ENCODE results near the gene KIAA2012.

- no peak for TF ChIP-seq CTCF (conservative IDR thresholded peaks at IDR 0.05; ENCODE audit: low read depth, low read length)
- no peak for TF ChIP-seq EZH2 (IDR thresholded peaks at IDR 0.05; ENCODE audit: borderline replicate concordance, low read depth, low read length, poor library complexity, severe bottlenecking)
Measured at GRCh38 chr2:202154613-202155012, 81.6 kb downstream of the KIAA2012 start.

Measured in A673 (cell line).